ENCODE data around the gene CPS1.

DNA sequence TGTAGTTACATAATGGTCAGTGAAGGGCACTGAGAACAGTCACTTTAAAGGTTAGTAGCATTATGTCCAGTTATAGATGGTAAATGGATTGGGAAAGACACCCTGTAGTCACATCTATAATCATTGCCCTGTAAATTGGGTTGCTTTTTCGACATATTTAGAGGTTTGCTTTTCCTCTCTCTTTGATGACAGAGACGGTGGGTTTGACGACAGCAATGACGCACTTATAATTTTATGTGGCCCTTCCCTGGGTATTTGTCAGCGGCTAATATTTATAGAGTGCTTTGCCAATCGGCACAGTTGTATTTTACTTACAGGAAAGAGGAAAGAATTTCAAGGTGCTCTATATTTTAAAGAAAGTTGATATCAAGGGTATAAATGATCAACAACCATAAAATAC, 2.8 kb downstream of the CPS1 start:
- TF ChIP-seq, protein P1, sequence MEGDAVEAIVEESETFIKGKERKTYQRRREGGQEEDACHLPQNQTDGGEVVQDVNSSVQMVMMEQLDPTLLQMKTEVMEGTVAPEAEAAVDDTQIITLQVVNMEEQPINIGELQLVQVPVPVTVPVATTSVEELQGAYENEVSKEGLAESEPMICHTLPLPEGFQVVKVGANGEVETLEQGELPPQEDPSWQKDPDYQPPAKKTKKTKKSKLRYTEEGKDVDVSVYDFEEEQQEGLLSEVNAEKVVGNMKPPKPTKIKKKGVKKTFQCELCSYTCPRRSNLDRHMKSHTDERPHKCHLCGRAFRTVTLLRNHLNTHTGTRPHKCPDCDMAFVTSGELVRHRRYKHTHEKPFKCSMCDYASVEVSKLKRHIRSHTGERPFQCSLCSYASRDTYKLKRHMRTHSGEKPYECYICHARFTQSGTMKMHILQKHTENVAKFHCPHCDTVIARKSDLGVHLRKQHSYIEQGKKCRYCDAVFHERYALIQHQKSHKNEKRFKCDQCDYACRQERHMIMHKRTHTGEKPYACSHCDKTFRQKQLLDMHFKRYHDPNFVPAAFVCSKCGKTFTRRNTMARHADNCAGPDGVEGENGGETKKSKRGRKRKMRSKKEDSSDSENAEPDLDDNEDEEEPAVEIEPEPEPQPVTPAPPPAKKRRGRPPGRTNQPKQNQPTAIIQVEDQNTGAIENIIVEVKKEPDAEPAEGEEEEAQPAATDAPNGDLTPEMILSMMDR (IDR thresholded peaks at IDR 0.05): no peak
- no peak for TF ChIP-seq POLR2A (IDR thresholded peaks at IDR 0.05)
